Measurements from ENCODE around the gene MIA2.
"Not testable (repeated sequence)": the region's sequence is repeated elsewhere in the genome, so short reads cannot be mapped to it uniquely, and the experiment has no call there.

- TF ChIP-seq, protein P1, sequence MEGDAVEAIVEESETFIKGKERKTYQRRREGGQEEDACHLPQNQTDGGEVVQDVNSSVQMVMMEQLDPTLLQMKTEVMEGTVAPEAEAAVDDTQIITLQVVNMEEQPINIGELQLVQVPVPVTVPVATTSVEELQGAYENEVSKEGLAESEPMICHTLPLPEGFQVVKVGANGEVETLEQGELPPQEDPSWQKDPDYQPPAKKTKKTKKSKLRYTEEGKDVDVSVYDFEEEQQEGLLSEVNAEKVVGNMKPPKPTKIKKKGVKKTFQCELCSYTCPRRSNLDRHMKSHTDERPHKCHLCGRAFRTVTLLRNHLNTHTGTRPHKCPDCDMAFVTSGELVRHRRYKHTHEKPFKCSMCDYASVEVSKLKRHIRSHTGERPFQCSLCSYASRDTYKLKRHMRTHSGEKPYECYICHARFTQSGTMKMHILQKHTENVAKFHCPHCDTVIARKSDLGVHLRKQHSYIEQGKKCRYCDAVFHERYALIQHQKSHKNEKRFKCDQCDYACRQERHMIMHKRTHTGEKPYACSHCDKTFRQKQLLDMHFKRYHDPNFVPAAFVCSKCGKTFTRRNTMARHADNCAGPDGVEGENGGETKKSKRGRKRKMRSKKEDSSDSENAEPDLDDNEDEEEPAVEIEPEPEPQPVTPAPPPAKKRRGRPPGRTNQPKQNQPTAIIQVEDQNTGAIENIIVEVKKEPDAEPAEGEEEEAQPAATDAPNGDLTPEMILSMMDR (IDR thresholded peaks at IDR 0.05; ENCODE audit: insufficient read depth, low read length), result not testable (repeated sequence)
- not testable (repeated sequence) for TF ChIP-seq GABPA (IDR thresholded peaks at IDR 0.05; ENCODE audit: low read depth); POLR2AphosphoS5 (IDR thresholded peaks at IDR 0.05; ENCODE audit: low read depth); SPI1 (IDR thresholded peaks at IDR 0.05; ENCODE audit: borderline replicate concordance, low read depth); REST (IDR thresholded peaks at IDR 0.05; ENCODE audit: insufficient replicate concordance, low read depth)
Observed at GRCh38 chr14:39260161-39260560, 26.4 kb downstream of the MIA2 start.
